ENCODE data around the gene PRDM10.
"Not testable (repeated sequence)": the region's sequence is repeated elsewhere in the genome, so short reads cannot be mapped to it uniquely, and the experiment has no call there.

PRDM10 gene

GRCh38 chr11:129974672-129975071, 28.0 kb downstream of the PRDM10 start:
- no peak for DNase-seq

GRCh38 chr11:129974237-129974636, 28.4 kb downstream of the PRDM10 start:
- no peak for DNase-seq

GRCh38 chr11:129973809-129974208, 28.8 kb downstream of the PRDM10 start:
- no peak for DNase-seq

- DNase-seq: no peak
These were observed 29.6 kb downstream of the PRDM10 start for GRCh38 chr11:129973068-129973467.

- no peak for DNase-seq
These were observed 30.0 kb downstream of the PRDM10 start for GRCh38 chr11:129972611-129973010.

- DNase-seq: not testable (repeated sequence)
These were observed 30.8 kb downstream of the PRDM10 start for GRCh38 chr11:129971856-129972255.

GRCh38 chr11:129969920-129970319, 32.7 kb downstream of the PRDM10 start:
- DNase-seq: no peak

- no peak for DNase-seq
These were observed 33.8 kb downstream of the PRDM10 start for GRCh38 chr11:129968591-129969419.

GRCh38 chr11:129967996-129968395, 34.6 kb downstream of the PRDM10 start:
- no peak for DNase-seq

GRCh38 chr11:129965248-129965647, 37.4 kb downstream of the PRDM10 start:
- no peak for DNase-seq

- DNase-seq: no peak
These were observed 42.1 kb downstream of the PRDM10 start for GRCh38 chr11:129960216-129961214.

- no peak for DNase-seq
These were observed 42.9 kb downstream of the PRDM10 start for GRCh38 chr11:129959687-129960086.

GRCh38 chr11:129955282-129955681, 47.4 kb downstream of the PRDM10 start:
- DNase-seq: no peak

- not testable (repeated sequence) for DNase-seq
These were observed 47.9 kb downstream of the PRDM10 start for GRCh38 chr11:129954703-129955102.

GRCh38 chr11:129951866-129952262, 50.8 kb downstream of the PRDM10 start:
- no peak for DNase-seq

- DNase-seq: no peak
These were observed 51.3 kb downstream of the PRDM10 start for GRCh38 chr11:129951201-129951865.

GRCh38 chr11:129950101-129951091, 52.2 kb downstream of the PRDM10 start:
- no peak for DNase-seq

GRCh38 chr11:129948926-129949466, 53.6 kb downstream of the PRDM10 start:
- no peak for DNase-seq

- no peak for DNase-seq
These were observed 55.2 kb downstream of the PRDM10 start for GRCh38 chr11:129947474-129947873.

GRCh38 chr11:129946965-129947364, 55.7 kb downstream of the PRDM10 start:
- no peak for DNase-seq

GRCh38 chr11:129946256-129946655, 56.4 kb downstream of the PRDM10 start:
- DNase-seq: no peak
